Fibroblast of skin of right quadriceps (primary cell): ENCODE data around the gene GJC3.
"Not testable (repeated sequence)": the region's sequence is repeated elsewhere in the genome, so short reads cannot be mapped to it uniquely, and the experiment has no call there.

Experiments
- DNase-seq: peaks from one replicate; pipeline ENCODE4 v3.0.0-alpha.2; 2013

The GJC3 gene, protein sequence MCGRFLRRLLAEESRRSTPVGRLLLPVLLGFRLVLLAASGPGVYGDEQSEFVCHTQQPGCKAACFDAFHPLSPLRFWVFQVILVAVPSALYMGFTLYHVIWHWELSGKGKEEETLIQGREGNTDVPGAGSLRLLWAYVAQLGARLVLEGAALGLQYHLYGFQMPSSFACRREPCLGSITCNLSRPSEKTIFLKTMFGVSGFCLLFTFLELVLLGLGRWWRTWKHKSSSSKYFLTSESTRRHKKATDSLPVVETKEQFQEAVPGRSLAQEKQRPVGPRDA

GRCh38 chr7:99928994-99929729 lies at the start of gene GJC3:
TSS of gene GJC3 (minus strand) at chr7:99929620. CDS start at chr7:99929620, 0 bp downstream.
- DNase-seq = peak; percentile 53

DNA sequence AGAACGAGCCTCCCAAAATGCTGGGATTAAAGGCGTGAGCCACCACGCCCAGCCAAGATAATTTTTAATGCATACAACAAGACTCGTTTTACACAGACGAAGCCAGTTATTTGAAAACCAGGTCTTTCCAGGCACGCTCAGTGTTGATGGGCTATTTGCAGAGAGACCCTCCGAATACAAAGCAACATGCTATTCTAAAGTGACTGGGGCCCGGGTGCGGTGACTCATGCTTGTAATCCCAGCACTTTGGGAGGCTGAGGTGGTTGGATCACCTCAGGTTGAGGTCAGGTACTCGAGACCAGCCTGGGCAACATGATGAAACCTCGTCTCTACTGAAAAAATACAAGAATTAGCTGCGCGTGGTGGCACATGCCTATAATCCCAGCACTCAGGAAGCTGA lies 47.2 kb upstream of the GJC3 start:
- DNase-seq = no peak

GRCh38 chr7:99975782-99976521 lies 46.5 kb upstream of the GJC3 start, which contains the start of gene AZGP1:
TSS of gene AZGP1 (minus strand) at chr7:99976031. CDS start at chr7:99976020, 11 bp downstream.
- DNase-seq = no peak

DNA sequence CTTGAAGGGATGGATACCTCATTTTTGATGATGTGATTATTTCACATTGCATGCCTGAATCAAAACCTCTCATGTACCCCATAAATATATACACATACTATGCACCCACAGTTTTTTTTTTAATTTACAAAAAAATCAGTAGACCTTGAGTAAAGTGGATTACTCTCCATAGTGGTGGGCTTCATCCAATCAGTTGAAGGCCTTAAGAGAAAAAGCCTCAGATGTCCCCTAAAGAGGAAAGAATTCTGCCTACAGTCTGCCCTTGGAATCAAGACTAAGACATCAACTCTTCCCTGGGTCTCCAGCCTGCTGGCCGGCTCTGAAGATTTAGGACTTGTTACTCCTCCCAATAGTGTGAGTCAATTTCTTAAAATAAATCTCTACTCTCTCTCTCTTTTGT lies 45.3 kb upstream of the GJC3 start:
- no peak for DNase-seq

DNA sequence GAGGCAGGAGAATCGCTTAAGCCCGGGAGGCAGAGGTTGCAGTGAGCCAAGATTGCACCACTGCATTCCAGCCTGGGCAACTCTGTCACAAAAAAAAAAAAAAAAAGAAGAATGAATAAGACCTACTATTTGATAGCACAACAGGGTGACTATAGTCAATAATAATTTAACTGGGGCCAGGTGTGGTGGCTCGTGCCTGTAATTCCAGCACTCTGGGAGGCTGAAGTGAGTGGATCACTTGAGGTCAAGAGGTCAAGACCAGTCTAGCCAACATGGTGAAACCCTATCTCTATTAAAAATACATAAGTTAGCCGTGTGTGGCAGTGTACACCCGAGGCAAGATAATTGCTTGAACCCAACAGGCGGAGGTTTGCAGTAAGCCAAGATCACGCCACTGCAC lies 44.4 kb upstream of the GJC3 start:
- DNase-seq = not testable (repeated sequence)

DNA sequence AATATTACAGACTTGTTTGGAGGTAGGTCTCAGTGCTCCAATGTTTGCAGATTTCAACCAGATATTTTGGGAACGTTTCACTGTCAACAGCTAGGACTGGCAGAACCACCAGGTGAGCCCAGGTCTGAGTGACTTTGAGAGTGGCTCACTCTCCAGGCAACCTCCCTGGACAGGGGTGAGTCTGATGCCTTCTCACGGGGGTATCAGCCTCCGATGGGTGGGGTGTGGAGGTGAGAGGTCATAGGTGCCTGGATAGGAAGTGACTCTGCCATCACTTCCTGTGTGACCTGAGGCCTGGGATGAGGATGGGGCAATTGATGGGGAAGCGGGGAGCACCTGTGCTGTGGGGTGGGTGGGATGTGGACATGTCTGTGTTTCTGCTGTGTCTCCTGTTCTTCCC lies 41.8 kb upstream of the GJC3 start:
- no peak for DNase-seq

GRCh38 chr7:99969813-99970212 lies 40.4 kb upstream of the GJC3 start:
- not testable (repeated sequence) for DNase-seq

- DNase-seq = no peak
These were observed 39.9 kb upstream of the GJC3 start for GRCh38 chr7:99969298-99969697.

- no peak for DNase-seq
These were observed 29.3 kb upstream of the GJC3 start for GRCh38 chr7:99958564-99959227.

GRCh38 chr7:99955247-99955646 lies 25.8 kb upstream of the GJC3 start:
- DNase-seq = no peak

- DNase-seq = not testable (repeated sequence)
These were observed 25.2 kb upstream of the GJC3 start for GRCh38 chr7:99954643-99955042.

DNA sequence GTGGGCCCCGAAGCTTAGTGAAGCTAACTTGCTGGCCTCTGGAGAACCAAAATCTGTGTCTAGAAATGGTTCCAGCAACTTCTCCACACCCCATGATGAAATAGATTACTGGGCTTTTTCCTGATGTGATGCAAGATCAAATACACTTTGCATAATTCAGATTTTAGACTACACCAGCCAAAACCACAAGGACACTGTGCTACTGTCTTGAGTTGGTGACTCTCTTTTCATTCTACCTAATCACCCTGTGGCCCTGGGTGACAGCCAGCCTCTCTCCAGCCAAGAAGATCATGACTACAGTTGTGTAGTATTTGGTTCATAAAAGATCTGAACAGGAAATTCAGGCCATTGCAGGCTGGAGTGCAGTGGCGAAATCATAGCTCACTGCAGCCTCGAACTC lies 24.2 kb upstream of the GJC3 start:
- peak; percentile 21 for DNase-seq

GRCh38 chr7:99952649-99953048 lies 23.2 kb upstream of the GJC3 start:
- not testable (repeated sequence) for DNase-seq

- DNase-seq = not testable (repeated sequence)
These were observed 21.4 kb upstream of the GJC3 start for GRCh38 chr7:99950819-99951218.

DNA sequence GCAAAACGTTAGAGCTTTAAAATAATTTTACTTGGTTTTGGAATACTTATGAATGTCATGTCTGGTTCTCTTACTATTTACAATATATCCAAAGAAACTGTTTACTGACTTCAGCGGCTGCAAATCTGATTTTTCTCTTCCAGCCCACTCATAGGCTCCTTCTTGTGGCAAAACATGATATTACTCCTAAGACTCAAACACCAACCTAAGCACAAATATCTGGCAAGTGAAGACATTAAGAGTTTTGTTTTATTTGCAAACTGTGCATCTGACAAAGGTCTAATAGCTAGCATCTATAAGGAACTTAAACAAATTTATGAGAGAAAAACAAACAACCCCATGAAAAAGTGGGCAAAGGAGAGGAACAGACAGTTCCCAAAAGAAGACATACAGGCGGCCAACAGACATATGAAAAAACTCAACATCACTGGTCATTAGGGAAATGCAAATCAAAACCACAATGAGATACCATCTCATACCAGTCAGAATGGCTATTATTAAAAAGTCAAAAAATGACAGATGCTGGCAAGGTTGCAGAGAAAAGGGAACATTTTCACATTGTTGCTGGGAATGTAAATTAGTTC lies 20.3 kb upstream of the GJC3 start:
- no peak for DNase-seq

DNA sequence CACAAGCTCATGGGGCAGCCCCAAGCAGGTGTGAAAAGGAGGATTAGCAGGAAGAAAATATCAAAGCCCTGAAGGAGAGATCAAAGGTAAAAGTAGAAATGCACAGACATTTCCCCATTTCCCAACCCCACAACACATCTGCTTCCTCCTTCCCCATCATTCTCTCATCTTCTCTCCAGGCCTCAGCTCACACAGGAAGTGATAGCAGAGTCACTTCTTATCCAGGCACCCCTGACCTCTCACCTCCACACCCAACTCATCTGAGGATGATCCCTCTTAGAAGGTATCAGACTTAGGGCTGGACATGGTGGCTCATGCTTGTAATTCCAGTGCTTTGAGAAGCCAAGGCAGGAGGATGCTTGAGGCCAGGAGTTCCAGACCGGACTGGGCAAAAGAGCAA lies 18.2 kb upstream of the GJC3 start:
- no peak for DNase-seq

- DNase-seq = no peak
These were observed 15.2 kb upstream of the GJC3 start for GRCh38 chr7:99944497-99945070.

DNA sequence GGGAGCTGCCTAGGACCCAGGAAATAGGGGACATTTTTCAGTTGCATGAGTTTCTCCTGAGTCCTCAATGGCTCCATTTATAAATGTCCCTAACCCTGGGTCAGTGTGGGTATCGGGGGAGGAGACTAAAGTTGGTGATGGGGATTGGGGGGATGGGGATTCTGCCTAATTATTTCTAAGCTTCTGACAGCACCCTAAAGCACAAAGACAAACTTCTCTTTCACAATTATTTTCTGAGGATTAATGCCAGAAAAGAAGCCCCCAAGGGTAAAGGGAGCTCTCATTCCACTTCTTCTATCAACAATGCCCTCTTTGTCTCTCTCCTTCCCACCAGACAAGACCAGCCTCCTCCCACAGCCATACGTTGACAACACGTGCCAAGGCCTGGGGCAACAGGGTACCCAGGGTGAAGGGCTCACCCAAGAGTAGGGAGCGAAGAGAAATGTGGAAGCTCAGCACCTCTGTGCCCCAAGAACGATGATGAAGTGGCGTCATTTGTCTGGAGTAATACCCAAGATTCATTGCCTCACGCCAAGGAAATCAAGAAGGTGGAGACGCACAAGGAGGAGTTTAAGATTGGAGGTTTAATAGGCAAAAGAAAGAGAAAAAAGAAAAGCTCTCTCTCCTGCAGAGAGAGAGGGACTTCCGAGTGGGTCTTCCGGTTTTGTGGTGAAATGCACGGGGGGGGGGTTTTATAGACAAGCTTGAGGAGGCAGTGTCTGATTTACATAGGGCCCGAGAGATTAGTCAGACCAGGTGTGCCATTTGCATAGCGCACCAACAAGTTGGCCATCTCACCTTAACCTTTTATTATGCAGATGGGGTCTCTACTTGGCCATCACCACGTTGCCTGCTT lies 14.4 kb upstream of the GJC3 start:
- no peak for DNase-seq

GRCh38 chr7:99938296-99938695 lies 8.9 kb upstream of the GJC3 start:
- DNase-seq = no peak

DNA sequence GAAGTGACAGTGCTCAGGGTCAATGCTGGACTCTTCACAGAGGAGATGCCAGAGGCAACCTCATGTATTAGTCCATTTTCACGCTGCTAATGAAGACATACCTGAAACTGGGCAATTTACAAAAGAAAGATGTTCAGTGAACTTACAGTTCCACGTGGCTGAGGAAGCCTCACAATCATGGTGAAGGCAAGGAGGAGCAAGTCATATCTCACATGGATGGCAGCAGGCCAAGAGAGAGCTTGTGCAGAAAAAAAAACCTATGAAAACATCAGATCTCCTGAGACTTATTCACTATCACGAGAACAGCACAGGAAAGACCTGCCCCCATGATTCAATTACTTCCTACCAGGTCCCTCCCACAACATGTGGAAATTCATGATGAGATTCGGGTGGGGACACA lies 5.6 kb upstream of the GJC3 start:
- DNase-seq = peak; percentile 8

DNA sequence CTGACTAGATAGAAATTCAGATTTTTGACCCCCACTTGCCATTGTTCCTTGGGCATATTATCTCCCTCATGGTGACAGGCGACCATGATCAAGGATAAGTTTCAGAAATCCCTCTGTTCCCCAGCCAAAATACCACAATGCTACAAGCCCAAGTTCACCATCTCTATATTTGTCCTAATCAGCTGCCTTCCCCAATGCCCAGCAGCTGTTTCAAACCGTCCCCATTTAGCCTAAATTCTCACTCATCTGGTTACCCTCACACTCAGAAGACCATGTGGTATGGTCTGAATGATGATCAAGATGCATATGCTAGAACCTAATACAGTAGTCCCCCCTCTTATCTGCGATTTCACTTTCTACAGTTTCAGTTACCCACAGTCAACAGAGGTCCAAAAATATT lies 956 bp upstream of the GJC3 start:
- no peak for DNase-seq

DNA sequence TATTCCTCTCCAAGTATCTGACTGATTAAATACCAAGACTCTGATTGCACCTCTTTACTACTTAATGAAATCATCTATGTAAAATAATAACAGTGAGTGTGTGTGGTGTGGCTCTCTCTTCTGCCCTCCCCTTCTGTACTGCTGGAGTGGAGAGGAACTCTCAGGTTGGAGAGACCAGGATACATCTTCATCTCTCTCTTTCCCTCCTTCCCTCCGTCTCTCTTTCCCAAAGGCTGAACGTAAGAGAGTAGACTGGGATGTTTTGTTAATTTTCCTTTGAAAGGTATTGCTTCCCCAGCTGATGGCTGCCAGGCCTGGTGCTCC lies 272 bp upstream of the GJC3 start:
- no peak for DNase-seq
